ENCODE measurements around the gene CSN3.

- TF ChIP-seq, protein P1, sequence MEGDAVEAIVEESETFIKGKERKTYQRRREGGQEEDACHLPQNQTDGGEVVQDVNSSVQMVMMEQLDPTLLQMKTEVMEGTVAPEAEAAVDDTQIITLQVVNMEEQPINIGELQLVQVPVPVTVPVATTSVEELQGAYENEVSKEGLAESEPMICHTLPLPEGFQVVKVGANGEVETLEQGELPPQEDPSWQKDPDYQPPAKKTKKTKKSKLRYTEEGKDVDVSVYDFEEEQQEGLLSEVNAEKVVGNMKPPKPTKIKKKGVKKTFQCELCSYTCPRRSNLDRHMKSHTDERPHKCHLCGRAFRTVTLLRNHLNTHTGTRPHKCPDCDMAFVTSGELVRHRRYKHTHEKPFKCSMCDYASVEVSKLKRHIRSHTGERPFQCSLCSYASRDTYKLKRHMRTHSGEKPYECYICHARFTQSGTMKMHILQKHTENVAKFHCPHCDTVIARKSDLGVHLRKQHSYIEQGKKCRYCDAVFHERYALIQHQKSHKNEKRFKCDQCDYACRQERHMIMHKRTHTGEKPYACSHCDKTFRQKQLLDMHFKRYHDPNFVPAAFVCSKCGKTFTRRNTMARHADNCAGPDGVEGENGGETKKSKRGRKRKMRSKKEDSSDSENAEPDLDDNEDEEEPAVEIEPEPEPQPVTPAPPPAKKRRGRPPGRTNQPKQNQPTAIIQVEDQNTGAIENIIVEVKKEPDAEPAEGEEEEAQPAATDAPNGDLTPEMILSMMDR (conservative IDR thresholded peaks at IDR 0.05; ENCODE audit: low read length): no peak
- TF ChIP-seq EZH2phosphoT487 (IDR thresholded peaks at IDR 0.05; ENCODE audit: borderline replicate concordance, low read depth, low read length): no peak
Observed at GRCh38 chr4:70299643-70300042, 57.2 kb downstream of the CSN3 start.
